HCT116 (cell line): ENCODE results near the gene NDC1. TPM values are rescaled to one million over a fixed set of nuclear protein-coding genes. Genes with fewer than 3 reads are reported as not detected.

Experiments used
- ATAC-seq: fragments of 200-7000 bp; cut with Tn5 transposase; 2 replicates; pipeline ENCODE4 v1.9.1; 2020; ENCODE audit warnings: mild to moderate bottlenecking, moderate library complexity
- BruUV-seq: library from RNA; stranded (reverse); fragments of 400-500 nt; replicated peaks from 2 replicates; lab custom pipeline; 2021; lab: Mats Ljungman, UMichigan
- CTCF ChIA-PET: fragments of 300-600 bp; sonication (Branson Sonifier 250); formaldehyde crosslinking; loops from one replicate; lab custom pipeline; 2021; ENCODE audit warnings: antibody characterized with exemption; lab: Charles Lee
- POLR2A ChIA-PET: fragments of 300-600, 350-600 bp; sonication (Branson Sonifier 250); formaldehyde crosslinking; loops from one replicate; lab custom pipeline; 2021; ENCODE audit warnings: antibody characterized with exemption; lab: Charles Lee
- RAD21 ChIA-PET, 2 experiments: fragments of 300-600 bp; sonication (Branson Sonifier 250); formaldehyde crosslinking; loops; one replicate each; lab custom pipeline; 2023; ENCODE audit warnings: low total read pairs in 2 of 2; ENCODE audit not compliant: uncharacterized antibody in 2 of 2, unreplicated experiment in 2 of 2, low non-redundant PET in 1 of 2; lab: Charles Lee
- DNase-seq: peaks from one replicate; pipeline ENCODE4 v3.0.0-alpha.2; 2010; ENCODE audit warnings: low read depth, low spot score
- H2AFZ ChIP-seq: fragments of 200-600 bp; shearing (Covaris generic), sonication (generic); 2 replicates; pipeline ENCODE4 v1.6.1; 2017; ENCODE audit warnings: low read depth, mixed run types, mixed read lengths, antibody characterized with exemption, low read length; ENCODE audit not compliant: poor library complexity, severe bottlenecking
- H3K27ac ChIP-seq: 2 replicates; pipeline ENCODE4 v1.5.1; 2012; ENCODE audit warnings: low read depth, low read length
- H3K27me3 ChIP-seq: fragments of 200-600 bp; sonication (generic); 2 replicates; pipeline ENCODE4 v1.6.1; 2016; ENCODE audit warnings: mixed run types, low read length, mixed read lengths; ENCODE audit not compliant: insufficient read depth
- H3K36me3 ChIP-seq, 2 experiments: fragments of 200-500 bp in 1 of 2; fragments of 200-600 bp in 1 of 2; sonication (Bioruptor generic) in 1 of 2; sonication (generic) in 1 of 2; 2 replicates each; pipeline versions ENCODE4 v1.5.1 to v1.6.1; 2014 to 2016; ENCODE audit warnings: low read length in 2 of 2, inconsistent platforms in 1 of 2, mixed read lengths in 1 of 2, mixed run types in 1 of 2; ENCODE audit not compliant: insufficient read depth in 2 of 2, control insufficient read depth in 1 of 2
- H3K4me1 ChIP-seq, 2 experiments: fragments of 200-600 bp in 1 of 2; sonication (generic) in 1 of 2; 2 replicates each; pipeline versions ENCODE4 v1.5.1 to v1.6.1; 2012 to 2017; ENCODE audit warnings: low read length in 2 of 2, inconsistent platforms in 1 of 2, mild to moderate bottlenecking in 1 of 2, mixed read lengths in 1 of 2, mixed run types in 1 of 2, moderate library complexity in 1 of 2; ENCODE audit not compliant: insufficient read depth in 2 of 2, control insufficient read depth in 1 of 2
- H3K4me2 ChIP-seq: fragments of 200-600 bp; sonication (generic); 2 replicates; pipeline ENCODE4 v1.6.1; 2017; ENCODE audit warnings: mixed run types, low read length, mixed read lengths
- H3K4me3 ChIP-seq, 2 experiments: fragments of 200-600 bp in 1 of 2; sonication (generic) in 1 of 2; replicated peaks in 1 of 2; 2 replicates each; pipeline ENCODE4 v1.5.1; 2011 to 2016; ENCODE audit warnings: low read length in 2 of 2, control low read depth in 1 of 2, low read depth in 1 of 2, mild to moderate bottlenecking in 1 of 2, mixed read lengths in 1 of 2, mixed run types in 1 of 2
- H3K79me2 ChIP-seq: fragments of 200-600 bp; sonication (generic); 2 replicates; pipeline ENCODE4 v1.6.1; 2017; ENCODE audit warnings: mild to moderate bottlenecking, mixed run types, low read length, moderate library complexity, mixed read lengths; ENCODE audit not compliant: insufficient read depth
- H3K9ac ChIP-seq: fragments of 200-600 bp; sonication (generic); 2 replicates; pipeline ENCODE4 v1.6.1; 2016; ENCODE audit warnings: low read length, mixed read lengths
- H3K9me2 ChIP-seq: fragments of 200-600 bp; sonication (generic), shearing (Covaris generic); 2 replicates; pipeline ENCODE4 v1.6.1; 2017; ENCODE audit warnings: mixed run types, mild to moderate bottlenecking, moderate library complexity; ENCODE audit not compliant: insufficient read depth
- H3K9me3 ChIP-seq, 2 experiments: fragments of 200-500 bp in 1 of 2; fragments of 200-600 bp in 1 of 2; sonication (Bioruptor generic) in 1 of 2; sonication (generic) in 1 of 2; 2 replicates each; pipeline ENCODE4 v1.6.1; 2014 to 2017; ENCODE audit warnings: low read length in 2 of 2, mixed read lengths in 2 of 2, inconsistent platforms in 1 of 2, low read depth in 1 of 2, mild to moderate bottlenecking in 1 of 2, mixed run types in 1 of 2, moderate library complexity in 1 of 2; ENCODE audit not compliant: control insufficient read depth in 1 of 2, insufficient read depth in 1 of 2
- H4K20me1 ChIP-seq: fragments of 200-600 bp; sonication (generic), shearing (Covaris generic); 2 replicates; pipeline ENCODE4 v1.6.1; 2017; ENCODE audit warnings: mixed run types, mild to moderate bottlenecking, moderate library complexity; ENCODE audit not compliant: insufficient read depth
- ATF3 ChIP-seq: IDR thresholded peaks from 2 replicates; pipeline ENCODE4 v1.6.1; 2012
- CBX3 ChIP-seq: IDR thresholded peaks from 2 replicates; pipeline ENCODE4 v1.6.1; 2012; ENCODE audit warnings: low read depth
- CEBPB ChIP-seq: IDR thresholded peaks from 2 replicates; pipeline ENCODE4 v1.6.1; 2012; ENCODE audit warnings: low read depth
- EGR1 ChIP-seq: IDR thresholded peaks from 2 replicates; pipeline ENCODE4 v1.6.1; 2012; ENCODE audit warnings: low read depth
- ELF1 ChIP-seq: IDR thresholded peaks from 2 replicates; pipeline ENCODE4 v1.6.1; 2012; ENCODE audit warnings: low read depth, borderline replicate concordance
- EZH2 ChIP-seq: fragments of 200-600 bp; sonication (generic); IDR thresholded peaks from 2 replicates; pipeline ENCODE4 v1.6.1; 2017; ENCODE audit warnings: antibody characterized with exemption, mixed run types
- JUND ChIP-seq: IDR thresholded peaks from 2 replicates; pipeline ENCODE4 v1.6.1; 2012
- MAX ChIP-seq: IDR thresholded peaks from 2 replicates; pipeline ENCODE4 v1.6.1; 2012
- POLR2A ChIP-seq: IDR thresholded peaks from 2 replicates; pipeline ENCODE4 v1.7.0; 2011; ENCODE audit warnings: borderline replicate concordance; ENCODE audit not compliant: insufficient read depth, insufficient read length; ENCODE audit errors: extremely low read depth
- RAD21 ChIP-seq: IDR thresholded peaks from 2 replicates; pipeline ENCODE4 v1.6.1; 2012; ENCODE audit warnings: low read depth, mild to moderate bottlenecking
- REST ChIP-seq: IDR thresholded peaks from 2 replicates; pipeline ENCODE4 v1.6.1; 2012; ENCODE audit warnings: low read depth
- SIN3A ChIP-seq: IDR thresholded peaks from 2 replicates; pipeline ENCODE4 v1.6.1; 2012; ENCODE audit warnings: low read depth
- SP1 ChIP-seq: IDR thresholded peaks from 2 replicates; pipeline ENCODE4 v1.6.1; 2012; ENCODE audit warnings: low read depth
- SRF ChIP-seq: IDR thresholded peaks from 2 replicates; pipeline ENCODE4 v1.6.1; 2012; ENCODE audit warnings: low read depth
- ZFX ChIP-seq: fragments of 450-650 bp; IDR thresholded peaks from 2 replicates; pipeline ENCODE4 v1.6.1; 2017
- ZNF274 ChIP-seq: fragments of 200-500 bp; sonication (Bioruptor generic); IDR thresholded peaks from 2 replicates; pipeline ENCODE4 v1.6.1; 2014; ENCODE audit warnings: mild to moderate bottlenecking, low read depth, low read length, inconsistent platforms
- intact Hi-C: fragments of 100-400 bp; cut with micrococcal nuclease; formaldehyde crosslinking; loops from 2 replicates; pipeline ENCODE4 v1.10.0; 2022
- total RNA-seq: library from RNA; stranded (reverse); gene quantifications from one replicate; pipeline ENCODE4 v1.2.1, GENCODE V29; 2021; ENCODE audit not compliant: unreplicated experiment

The NDC1 gene
- total RNA-seq, 1 experiment from 2014 or later: 54.7 TPM

DNA sequence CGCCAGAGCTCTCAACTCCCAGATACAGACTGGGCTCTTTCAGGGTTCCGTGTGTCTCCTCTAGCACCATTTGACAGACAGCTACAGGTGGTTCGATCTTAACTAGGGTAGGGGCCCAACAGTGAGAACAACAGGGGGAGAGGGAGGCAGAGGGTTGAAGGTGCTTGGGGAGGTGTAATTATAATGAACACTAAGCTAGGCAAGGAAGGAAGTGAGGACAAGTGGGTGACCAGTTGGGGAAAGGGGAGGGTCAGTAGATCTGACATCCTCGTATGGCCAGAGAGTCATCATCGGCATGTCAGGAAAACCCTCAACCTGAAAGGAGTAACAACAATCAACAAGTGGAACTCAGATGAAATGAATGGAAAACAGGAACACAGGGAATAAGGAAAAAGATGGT lies 121.9 kb downstream of the NDC1 start:
- DNase-seq (no peak), ATAC-seq (no peak)
- peaks cover 13% of the 10 kb centered on the region; the same call in 1 of the 2 replicates for H3K27me3 ChIP-seq
- RAD21 ChIA-PET: no interaction called here
- H3K4me2 ChIP-seq: no peak overlapping the region
- POLR2A ChIA-PET: no interaction called here
- no peak overlapping the region for H3K4me3 ChIP-seq
- H3K9me3 ChIP-seq: no peaks in the 10 kb centered on the region
- TF ChIP-seq JUND (no peak), SP1 (no peak), ZNF274 (no peak), POLR2A (no peak), ELF1 (no peak), ATF3 (no peak), SRF (no peak), EZH2 (no peak), REST (no peak), CBX3 (no peak), MAX (no peak), EGR1 (no peak), ZFX (no peak), CEBPB (no peak), RAD21 (no peak), SIN3A (no peak)
- no TSS peak for BruUV-seq
- no peaks in the 10 kb centered on the region for H4K20me1 ChIP-seq
- no peak overlapping the region for H2AFZ ChIP-seq
- H3K36me3 ChIP-seq: no peaks in the 10 kb centered on the region
- H3K4me1 ChIP-seq: no peaks in the 10 kb centered on the region
- H3K27ac ChIP-seq: no peak overlapping the region
- CTCF ChIA-PET: interaction anchor here (0.6 to 1.4 kb wide), 7 partner anchors 8 to 486 kb away, joined by 3 to 9 read pairs (median 4); no protein-coding TSS in a partner anchor
- H3K9me2 ChIP-seq: no peaks in the 10 kb centered on the region
- intact Hi-C loops: no loop called here
- H3K9ac ChIP-seq: no peak overlapping the region
- no peaks in the 10 kb centered on the region for H3K79me2 ChIP-seq
